Measurements from ENCODE around the gene ATF6.
A peak's percentile ranks its signal among the peaks of the same experiment; 100 is the strongest.

Gene ATF6

GRCh38 chr1:161844696-161845095 lies 78.6 kb downstream of the ATF6 start:
- DNase-seq (ENCODE audit: low read depth) = no peak
- H3K4me3 ChIP-seq (replicated peaks; ENCODE audit: low read depth, low read length) = no peak overlapping the region
- TF ChIP-seq CTCF (IDR thresholded peaks at IDR 0.05; ENCODE audit: low read length, missing control alignments) = no peak

GRCh38 chr1:161848676-161849075 lies 82.6 kb downstream of the ATF6 start:
- no peak overlapping the region for H3K4me3 ChIP-seq (replicated peaks; ENCODE audit: low read depth, low read length)
- no peak for DNase-seq (ENCODE audit: low read depth)
- TF ChIP-seq CTCF (IDR thresholded peaks at IDR 0.05; ENCODE audit: low read length, missing control alignments) = no peak

- peak; percentile 12 for DNase-seq (ENCODE audit: low read depth)
- TF ChIP-seq CTCF (IDR thresholded peaks at IDR 0.05; ENCODE audit: low read length, missing control alignments) = no peak
- H3K4me3 ChIP-seq (replicated peaks; ENCODE audit: low read depth, low read length) = no peak overlapping the region
These were observed 83.4 kb downstream of the ATF6 start for GRCh38 chr1:161849518-161849917.

GRCh38 chr1:161855260-161855659 lies 89.1 kb downstream of the ATF6 start:
- no peak for TF ChIP-seq CTCF (IDR thresholded peaks at IDR 0.05; ENCODE audit: low read length, missing control alignments)
- DNase-seq (ENCODE audit: low read depth) = no peak
- H3K4me3 ChIP-seq (replicated peaks; ENCODE audit: low read depth, low read length) = no peak overlapping the region

GRCh38 chr1:161858271-161858670 lies 92.2 kb downstream of the ATF6 start:
- no peak for DNase-seq (ENCODE audit: low read depth)
- no peak overlapping the region for H3K4me3 ChIP-seq (replicated peaks; ENCODE audit: low read depth, low read length)
- no peak for TF ChIP-seq CTCF (IDR thresholded peaks at IDR 0.05; ENCODE audit: low read length, missing control alignments)

GRCh38 chr1:161863549-161863948 lies 97.4 kb downstream of the ATF6 start:
- no peak overlapping the region for H3K4me3 ChIP-seq (replicated peaks; ENCODE audit: low read depth, low read length)
- TF ChIP-seq CTCF (IDR thresholded peaks at IDR 0.05; ENCODE audit: low read length, missing control alignments) = no peak
- DNase-seq (ENCODE audit: low read depth) = no peak

GRCh38 chr1:161864577-161864976 lies 98.5 kb downstream of the ATF6 start:
- H3K4me3 ChIP-seq (replicated peaks; ENCODE audit: low read depth, low read length) = no peak overlapping the region
- peak; percentile 62 for DNase-seq (ENCODE audit: low read depth)
- peak; percentile 56 for TF ChIP-seq CTCF (IDR thresholded peaks at IDR 0.05; ENCODE audit: low read length, missing control alignments)

All from fibroblast of pulmonary artery (primary cell).